ENCODE measurements around the gene PRDM8.

- TF ChIP-seq CTCF (conservative IDR thresholded peaks at IDR 0.05; ENCODE audit: low read length) (no peak), EZH2phosphoT487 (IDR thresholded peaks at IDR 0.05; ENCODE audit: borderline replicate concordance, low read depth, low read length) (no peak)
Observed at GRCh38 chr4:80225595-80225994, 28.3 kb downstream of the PRDM8 start.
